GM12873 (cell line): ENCODE data around the gene IQSEC1.

Source experiments
- TF ChIP-seq, protein P1 (sequence below): IDR thresholded peaks from 2 replicates; pipeline ENCODE4 v1.5.1; 2012; ENCODE audit warnings: low read depth, mild to moderate bottlenecking, moderate library complexity, low read length, control low read depth; ENCODE audit not compliant: insufficient read depth; ENCODE audit errors: missing control alignments

The IQSEC1 gene

DNA sequence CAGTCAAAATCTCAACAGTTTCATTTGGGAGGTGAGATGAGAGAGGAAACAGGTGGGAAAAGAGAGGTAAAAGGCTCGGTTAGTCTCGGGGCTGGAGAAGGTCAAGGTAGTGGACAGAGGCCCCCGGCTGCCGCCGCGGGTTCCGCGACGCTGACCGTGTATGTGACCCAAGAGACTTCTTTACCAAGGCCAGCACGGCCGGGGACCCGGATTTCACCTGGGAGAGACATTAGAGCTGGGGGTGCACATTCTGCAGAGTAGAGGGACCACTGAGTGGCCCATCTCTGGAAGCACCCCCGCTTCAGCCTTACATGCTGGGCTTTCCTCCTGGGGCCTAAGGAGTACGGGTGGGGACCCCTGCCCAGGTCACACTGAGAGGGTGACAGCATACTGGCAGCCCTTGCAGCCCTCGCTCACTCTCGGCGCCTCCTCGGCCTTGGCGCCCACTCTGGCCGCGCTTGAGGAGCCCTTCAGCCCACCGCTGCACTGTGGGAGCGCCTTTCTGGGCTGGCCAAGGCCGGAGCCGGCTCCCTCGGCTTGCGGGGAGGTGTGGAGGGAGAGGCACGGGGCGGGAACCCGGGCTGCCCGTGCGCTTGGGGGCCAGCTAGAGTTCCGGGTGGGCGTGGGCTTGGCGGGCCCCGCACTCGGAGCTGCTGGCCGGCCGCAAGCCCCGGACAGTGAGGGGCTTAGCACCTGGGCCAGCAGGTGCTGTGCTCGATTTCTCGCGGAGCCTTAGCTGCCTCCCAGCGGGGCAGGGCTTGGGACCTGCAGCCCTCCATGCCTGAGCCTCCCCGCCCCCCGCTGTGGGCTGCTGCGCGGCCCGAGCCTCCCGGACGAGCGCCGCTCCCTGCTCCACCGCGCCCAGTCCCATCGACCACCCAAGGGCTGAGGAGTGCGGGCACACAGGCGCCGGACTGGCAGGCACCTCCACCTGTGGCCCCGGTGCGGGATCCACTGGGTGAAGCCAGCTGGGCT lies 190.6 kb downstream of the IQSEC1 start:
- TF ChIP-seq, protein P1, sequence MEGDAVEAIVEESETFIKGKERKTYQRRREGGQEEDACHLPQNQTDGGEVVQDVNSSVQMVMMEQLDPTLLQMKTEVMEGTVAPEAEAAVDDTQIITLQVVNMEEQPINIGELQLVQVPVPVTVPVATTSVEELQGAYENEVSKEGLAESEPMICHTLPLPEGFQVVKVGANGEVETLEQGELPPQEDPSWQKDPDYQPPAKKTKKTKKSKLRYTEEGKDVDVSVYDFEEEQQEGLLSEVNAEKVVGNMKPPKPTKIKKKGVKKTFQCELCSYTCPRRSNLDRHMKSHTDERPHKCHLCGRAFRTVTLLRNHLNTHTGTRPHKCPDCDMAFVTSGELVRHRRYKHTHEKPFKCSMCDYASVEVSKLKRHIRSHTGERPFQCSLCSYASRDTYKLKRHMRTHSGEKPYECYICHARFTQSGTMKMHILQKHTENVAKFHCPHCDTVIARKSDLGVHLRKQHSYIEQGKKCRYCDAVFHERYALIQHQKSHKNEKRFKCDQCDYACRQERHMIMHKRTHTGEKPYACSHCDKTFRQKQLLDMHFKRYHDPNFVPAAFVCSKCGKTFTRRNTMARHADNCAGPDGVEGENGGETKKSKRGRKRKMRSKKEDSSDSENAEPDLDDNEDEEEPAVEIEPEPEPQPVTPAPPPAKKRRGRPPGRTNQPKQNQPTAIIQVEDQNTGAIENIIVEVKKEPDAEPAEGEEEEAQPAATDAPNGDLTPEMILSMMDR, result no peak

DNA sequence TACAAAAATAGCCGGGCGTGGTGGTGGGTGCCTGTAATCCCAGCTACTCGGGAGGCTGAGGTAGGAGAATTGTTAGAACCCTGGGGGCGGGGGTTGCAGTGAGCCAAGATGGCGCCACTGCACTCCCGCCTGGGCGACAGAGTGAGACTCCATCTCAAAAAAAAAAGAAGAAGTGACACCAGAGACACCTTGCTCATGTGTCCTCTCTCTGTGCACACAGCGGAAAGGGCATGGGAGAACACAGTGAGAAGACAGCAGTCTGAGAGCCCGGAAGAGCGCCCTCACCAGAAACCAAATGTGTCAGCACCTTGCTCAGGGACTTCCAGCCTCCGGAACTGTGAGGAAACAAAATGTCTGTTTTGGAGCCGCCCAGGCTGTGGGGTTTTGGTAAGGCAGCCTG lies 191.4 kb downstream of the IQSEC1 start:
- TF ChIP-seq, protein P1, result peak; percentile 48

DNA sequence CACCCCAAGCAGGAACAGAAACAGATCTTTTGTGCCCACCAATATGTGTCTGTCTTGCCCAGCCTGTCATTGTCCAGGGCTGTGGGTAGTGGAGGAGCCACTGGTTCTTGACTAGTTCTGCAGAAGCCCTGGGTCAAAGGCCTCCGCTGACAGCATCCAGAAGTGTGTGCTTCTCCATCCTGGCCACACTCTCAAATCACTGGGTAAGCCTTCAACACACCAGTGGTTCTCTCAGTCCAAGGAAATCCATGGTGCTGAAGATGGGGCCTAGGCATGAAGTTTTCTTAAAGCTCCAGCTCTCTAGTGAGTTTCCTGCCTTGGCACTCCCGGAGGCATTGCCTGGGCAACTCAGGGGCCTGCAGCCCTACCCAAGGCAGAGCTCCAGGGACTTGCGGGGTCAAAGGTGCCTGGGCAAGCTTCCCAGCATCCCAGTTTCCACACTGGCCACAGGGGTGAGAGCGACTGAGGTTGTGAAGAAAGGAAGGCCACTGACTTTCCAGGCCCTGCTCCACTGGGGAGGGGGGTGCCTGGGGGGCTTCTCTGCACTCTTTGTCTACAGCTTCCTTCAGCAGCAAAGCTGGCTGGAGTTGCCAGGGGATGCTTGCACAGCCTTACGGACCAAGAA lies 193.9 kb downstream of the IQSEC1 start:
- TF ChIP-seq, protein P1, result no peak

DNA sequence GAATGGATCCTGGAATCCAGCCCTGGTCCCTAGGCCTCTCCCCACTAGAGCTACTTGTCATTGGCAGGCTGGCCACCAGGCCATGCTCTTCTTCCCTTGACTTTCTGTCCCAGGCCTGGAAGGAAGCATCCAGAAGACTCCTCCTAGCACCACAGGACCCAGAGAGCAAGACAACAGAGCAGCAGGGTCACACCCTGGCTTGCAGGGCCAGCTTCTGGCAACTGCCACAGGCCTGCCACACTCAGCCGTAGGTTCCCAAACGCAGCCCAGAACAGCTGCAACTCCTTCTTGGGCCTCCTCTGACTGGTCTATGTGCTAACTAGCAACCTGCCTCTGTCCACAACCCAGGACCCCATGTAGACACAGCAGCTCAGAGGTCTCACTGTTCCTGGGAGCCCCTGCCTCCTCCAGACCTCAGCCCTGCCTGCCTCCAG lies 195.1 kb downstream of the IQSEC1 start:
- TF ChIP-seq, protein P1, result no peak

DNA sequence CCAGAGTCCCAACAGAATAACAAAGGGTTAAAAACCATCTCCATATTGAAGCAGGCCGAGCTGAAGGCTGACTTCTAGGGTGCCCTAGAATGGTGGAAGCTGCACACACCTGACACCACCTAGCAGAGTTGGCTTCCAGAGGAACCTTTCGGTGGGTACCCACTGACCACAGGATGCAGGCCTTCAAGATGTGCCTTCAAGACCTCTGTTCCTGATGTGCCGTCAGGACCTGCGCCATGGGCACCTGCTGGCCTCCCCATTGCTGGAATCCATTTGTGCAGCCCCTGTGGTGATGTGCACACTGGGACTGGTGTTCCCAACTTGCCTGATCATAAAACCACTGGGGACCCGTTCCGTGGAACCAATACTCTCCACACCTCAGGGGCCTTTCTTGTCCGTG lies 196.2 kb downstream of the IQSEC1 start:
- TF ChIP-seq, protein P1, result no peak

DNA sequence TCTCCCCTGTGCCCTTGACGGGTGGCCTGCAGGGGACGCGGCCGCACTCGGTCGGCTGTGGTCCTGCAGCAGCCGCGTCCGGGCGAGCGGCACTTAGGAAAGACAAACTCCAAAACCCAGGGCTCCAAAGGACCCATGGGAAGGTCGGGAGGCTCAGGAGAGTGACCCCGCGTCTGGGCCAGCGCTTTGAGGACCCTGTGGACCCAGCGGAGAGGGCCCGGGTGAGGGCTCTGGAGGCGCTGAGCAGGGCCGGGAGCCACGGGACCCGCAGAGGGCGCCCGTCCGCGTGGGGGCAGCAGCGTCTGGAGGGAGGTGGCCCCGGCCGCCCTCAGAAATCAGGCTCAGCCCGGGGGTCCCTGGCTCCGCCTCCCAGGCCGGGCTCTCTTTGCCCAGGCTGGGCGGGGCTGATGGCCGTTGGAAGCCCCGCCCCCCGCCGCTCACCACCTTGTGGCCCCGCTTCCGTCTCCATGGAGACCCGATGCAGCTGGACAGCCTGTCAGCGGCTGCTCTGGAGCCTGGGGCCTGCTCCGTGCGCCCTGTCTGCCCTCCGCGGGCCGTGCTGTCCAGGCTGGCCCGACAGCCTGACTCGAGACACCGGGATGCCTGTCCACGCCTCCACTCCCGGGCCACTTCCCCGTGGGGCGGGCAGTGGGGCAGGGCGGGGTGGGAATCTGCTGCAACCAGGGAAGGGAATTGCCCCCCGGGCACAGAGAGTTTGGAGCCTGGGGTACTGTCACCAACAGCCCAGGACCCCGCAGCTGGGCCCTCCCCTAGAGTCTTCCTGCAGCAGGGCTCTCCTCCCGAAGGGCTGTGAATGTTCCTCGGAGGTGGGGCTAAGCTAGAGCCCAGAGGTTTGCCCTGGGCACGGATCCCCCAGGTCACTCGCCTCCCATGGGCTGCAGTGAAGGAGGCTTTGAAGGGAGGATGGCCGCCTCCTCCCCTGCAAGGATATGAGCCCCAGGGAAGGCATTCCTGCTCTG lies 197.1 kb downstream of the IQSEC1 start:
- TF ChIP-seq, protein P1, result peak; percentile 0
